Muscle of leg (tissue), 16 donors: ENCODE results near the gene GRAMD4. TPM values are rescaled to one million over a fixed set of nuclear protein-coding genes. Genes with fewer than 3 reads are reported as not detected.
A peak's percentile ranks its signal among the peaks of the same experiment; 100 is the strongest.

Source experiments
- DNase-seq: peaks from one replicate; pipeline ENCODE4 v3.0.0; 2013
- H3K27ac ChIP-seq: one replicate; pipeline ENCODE4 v1.5.1; 2013; ENCODE audit warnings: mild to moderate bottlenecking, low read length, control low read depth
- H3K27me3 ChIP-seq: one replicate; pipeline ENCODE4 v1.6.1; 2013; ENCODE audit warnings: low read length; ENCODE audit not compliant: control insufficient read depth, insufficient read depth
- H3K36me3 ChIP-seq: one replicate; pipeline ENCODE4 v1.6.1; 2013; ENCODE audit warnings: low read length; ENCODE audit not compliant: control insufficient read depth, insufficient read depth
- H3K4me1 ChIP-seq: one replicate; pipeline ENCODE4 v1.6.1; 2013; ENCODE audit warnings: low read length; ENCODE audit not compliant: control insufficient read depth, insufficient read depth
- H3K4me3 ChIP-seq: one replicate; pipeline ENCODE4 v1.5.1; 2013; ENCODE audit warnings: low read length, control low read depth
- H3K9me3 ChIP-seq: replicated peaks from 2 replicates; pipeline ENCODE4 v1.6.1; 2013; ENCODE audit warnings: low read depth, low read length; ENCODE audit not compliant: control insufficient read depth
- WGBS: methylation state at CpG from one replicate; pipeline ENCODE4 v1.1.5; 2013; ENCODE audit warnings: missing lambda C conversion rate; ENCODE audit not compliant: insufficient coverage; 5-methylcytosine and 5-hydroxymethylcytosine counted together
- long read RNA-seq, 11 donors: transcript quantifications; one replicate each; lab custom pipeline, GENCODE V29; 2026
- polyA plus RNA-seq, 8 donors: library from polyadenylated mRNA; unstranded; fragments of 120-200 nt; gene quantifications; one replicate each; pipeline versions ENCODE4 v1.2.1 to v1.2.3, GENCODE V29; 2013; ENCODE audit warnings: inconsistent platforms in 1 of 8, low replicate concordance in 1 of 8; ENCODE audit not compliant: insufficient read length in 8 of 8, insufficient read depth in 1 of 8
- total RNA-seq: library from RNA; stranded (reverse); fragments of 120-200 nt; gene quantifications from one replicate; pipeline ENCODE4 v1.2.4, GENCODE V29; 2013

GRAMD4 gene, protein sequence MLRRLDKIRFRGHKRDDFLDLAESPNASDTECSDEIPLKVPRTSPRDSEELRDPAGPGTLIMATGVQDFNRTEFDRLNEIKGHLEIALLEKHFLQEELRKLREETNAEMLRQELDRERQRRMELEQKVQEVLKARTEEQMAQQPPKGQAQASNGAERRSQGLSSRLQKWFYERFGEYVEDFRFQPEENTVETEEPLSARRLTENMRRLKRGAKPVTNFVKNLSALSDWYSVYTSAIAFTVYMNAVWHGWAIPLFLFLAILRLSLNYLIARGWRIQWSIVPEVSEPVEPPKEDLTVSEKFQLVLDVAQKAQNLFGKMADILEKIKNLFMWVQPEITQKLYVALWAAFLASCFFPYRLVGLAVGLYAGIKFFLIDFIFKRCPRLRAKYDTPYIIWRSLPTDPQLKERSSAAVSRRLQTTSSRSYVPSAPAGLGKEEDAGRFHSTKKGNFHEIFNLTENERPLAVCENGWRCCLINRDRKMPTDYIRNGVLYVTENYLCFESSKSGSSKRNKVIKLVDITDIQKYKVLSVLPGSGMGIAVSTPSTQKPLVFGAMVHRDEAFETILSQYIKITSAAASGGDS
- total RNA-seq (19.9 TPM), polyA plus RNA-seq (10 to 100 TPM; 10.5 to 18.5 (median 13.9) TPM)
- long read RNA-seq, donor 1: 0 reads
- long read RNA-seq, donor 2: 0 reads
- long read RNA-seq, donor 3, full-length matches to known transcripts: 2 of 2 reads
- long read RNA-seq, donor 3, partial matches to known transcripts: 0 of 2 reads
- long read RNA-seq, donor 3, other reads (novel, unspliced or antisense): 0 of 2 reads
- long read RNA-seq, donor 4: 0 reads
- long read RNA-seq, donor 5, partial matches to known transcripts: 5 of 13 reads
- long read RNA-seq, donor 5, other reads (novel, unspliced or antisense): 8 of 13 reads
- long read RNA-seq, donor 6: 0 reads
- long read RNA-seq, donor 7: 0 reads
- long read RNA-seq, donor 8: 0 reads
- long read RNA-seq, donor 9: 0 reads
- long read RNA-seq, donor 10: 0 reads
- long read RNA-seq, donor 11: 0 reads

GRCh38 chr22:46619830-46620501 is at the start of gene GRAMD4:
GRAMD4 (plus strand) TSS chr22:46620386; CDS start chr22:46626800, 6,414 bp downstream.
- peaks cover 49% of the 10 kb centered on the region for H3K4me1 ChIP-seq
- no peaks in the 10 kb centered on the region for H3K36me3 ChIP-seq
- no peak within 1 kb of the TSS for H3K4me3 ChIP-seq
- no peaks in the 10 kb centered on the region for H3K9me3 ChIP-seq
- no peaks in the 10 kb centered on the region for H3K27me3 ChIP-seq
- 10% methylated on average over 17 of the region's 20 CpGs for WGBS
- peak; percentile 89 for DNase-seq
- H3K27ac ChIP-seq: peak within 1 kb of the TSS; percentile 35

DNA sequence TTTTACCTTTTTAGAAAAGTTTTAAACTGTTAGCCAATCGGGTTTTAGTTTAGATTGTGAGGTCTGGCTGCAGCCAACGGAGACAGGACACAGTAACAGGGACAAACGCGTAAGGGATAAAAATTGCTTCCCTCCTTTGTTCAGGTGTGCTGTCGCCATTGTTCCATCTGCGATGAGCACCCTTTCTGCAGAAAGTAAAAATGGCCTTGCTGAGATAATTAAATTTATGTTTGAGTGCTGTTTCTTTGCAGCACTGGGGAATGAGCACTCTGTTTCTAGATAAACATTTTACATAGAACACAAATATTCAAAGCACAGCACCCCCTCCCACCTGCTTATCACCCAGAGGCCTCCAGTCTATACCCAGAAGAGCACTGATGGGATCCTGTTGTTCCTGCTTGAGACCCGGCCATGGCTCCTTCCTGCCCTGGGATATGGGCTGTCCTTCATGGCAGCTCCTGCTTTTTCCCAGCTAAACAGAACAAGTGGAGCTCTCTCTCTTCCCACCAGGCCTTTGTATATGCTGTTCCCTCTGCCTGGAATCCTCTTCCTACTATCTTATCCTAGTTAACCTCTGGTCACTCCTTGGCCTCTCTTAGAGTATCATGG is 48.4 kb upstream of the GRAMD4 start:
- no peak for DNase-seq
- Histone ChIP-seq H3K9me3 (peaks cover 6% of the 10 kb centered on the region), H3K4me1 (peaks cover 7% of the 10 kb centered on the region), H3K36me3 (no peaks in the 10 kb centered on the region), H3K27ac (no peak overlapping the region), H3K4me3 (no peak overlapping the region), H3K27me3 (no peaks in the 10 kb centered on the region)
- 50% methylated on average over 2 of the region's 7 CpGs for WGBS

DNA sequence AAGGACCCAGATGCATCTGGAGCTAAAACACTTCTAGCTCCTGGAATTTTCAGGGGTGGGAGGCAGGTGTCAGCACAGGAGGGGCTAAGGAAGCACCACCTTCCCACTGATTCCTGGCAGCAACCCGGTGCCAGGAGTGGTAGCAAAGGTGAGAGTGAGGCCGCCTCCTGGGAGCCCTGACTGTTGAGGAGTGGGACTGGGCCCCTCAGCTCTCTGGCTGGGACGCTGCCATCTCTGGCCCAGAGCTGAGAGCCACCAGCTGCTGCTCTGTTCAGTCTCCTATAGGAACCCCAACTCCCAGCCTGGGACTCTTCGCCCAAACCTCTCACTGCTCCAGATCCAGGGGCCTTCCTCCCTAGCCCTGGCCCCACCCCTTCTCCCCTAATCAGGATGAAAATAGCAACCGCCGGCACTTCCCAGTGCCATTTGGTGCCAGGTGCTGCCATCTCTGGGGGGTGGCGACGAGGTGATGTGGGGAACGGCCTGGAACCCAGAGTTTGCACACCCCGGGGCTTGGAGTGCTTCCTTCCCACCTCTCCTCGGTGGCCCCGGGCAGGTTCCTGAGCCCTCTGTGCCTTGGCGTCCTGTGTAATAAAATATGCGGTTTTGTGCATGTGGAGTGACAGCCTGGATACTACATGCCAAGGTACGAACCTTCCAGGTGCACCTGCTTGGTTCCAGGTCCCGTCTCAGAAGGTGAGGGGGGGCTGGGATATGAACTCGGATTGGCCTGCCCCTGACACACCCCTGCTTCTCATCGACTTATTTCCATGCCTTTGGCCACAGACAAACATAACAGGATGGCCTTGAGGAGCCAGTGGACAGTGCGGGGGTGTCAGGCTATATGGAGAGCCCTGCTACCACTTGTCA is 47.0 kb upstream of the GRAMD4 start:
- Histone ChIP-seq H3K27me3 (no peaks in the 10 kb centered on the region), H3K4me1 (peaks cover 14% of the 10 kb centered on the region), H3K4me3 (no peak overlapping the region), H3K9me3 (peaks cover 6% of the 10 kb centered on the region), H3K27ac (no peak overlapping the region), H3K36me3 (no peaks in the 10 kb centered on the region)
- no peak for DNase-seq
- 83% methylated on average over 6 of the region's 19 CpGs for WGBS

GRCh38 chr22:46573781-46574437 is 46.3 kb upstream of the GRAMD4 start:
- H3K4me1 ChIP-seq: peaks cover 22% of the 10 kb centered on the region

GRCh38 chr22:46574438-46574992 is 45.7 kb upstream of the GRAMD4 start:
- Histone ChIP-seq H3K36me3 (no peaks in the 10 kb centered on the region), H3K27ac (no peak overlapping the region), H3K4me3 (no peak overlapping the region), H3K4me1 (peaks cover 27% of the 10 kb centered on the region), H3K9me3 (peaks cover 6% of the 10 kb centered on the region), H3K27me3 (no peaks in the 10 kb centered on the region)
- no peak for DNase-seq
- 78% methylated on average over 15 of the region's 15 CpGs for WGBS

More at GRCh38 chr22:46573781-46574437, 46.3 kb upstream of the GRAMD4 start:
- Histone ChIP-seq H3K9me3 (peaks cover 6% of the 10 kb centered on the region), H3K27me3 (no peaks in the 10 kb centered on the region), H3K4me3 (no peak overlapping the region), H3K36me3 (no peaks in the 10 kb centered on the region), H3K27ac (no peak overlapping the region)
- no peak for DNase-seq
- WGBS: 76% methylated on average over 14 of the region's 18 CpGs

DNA sequence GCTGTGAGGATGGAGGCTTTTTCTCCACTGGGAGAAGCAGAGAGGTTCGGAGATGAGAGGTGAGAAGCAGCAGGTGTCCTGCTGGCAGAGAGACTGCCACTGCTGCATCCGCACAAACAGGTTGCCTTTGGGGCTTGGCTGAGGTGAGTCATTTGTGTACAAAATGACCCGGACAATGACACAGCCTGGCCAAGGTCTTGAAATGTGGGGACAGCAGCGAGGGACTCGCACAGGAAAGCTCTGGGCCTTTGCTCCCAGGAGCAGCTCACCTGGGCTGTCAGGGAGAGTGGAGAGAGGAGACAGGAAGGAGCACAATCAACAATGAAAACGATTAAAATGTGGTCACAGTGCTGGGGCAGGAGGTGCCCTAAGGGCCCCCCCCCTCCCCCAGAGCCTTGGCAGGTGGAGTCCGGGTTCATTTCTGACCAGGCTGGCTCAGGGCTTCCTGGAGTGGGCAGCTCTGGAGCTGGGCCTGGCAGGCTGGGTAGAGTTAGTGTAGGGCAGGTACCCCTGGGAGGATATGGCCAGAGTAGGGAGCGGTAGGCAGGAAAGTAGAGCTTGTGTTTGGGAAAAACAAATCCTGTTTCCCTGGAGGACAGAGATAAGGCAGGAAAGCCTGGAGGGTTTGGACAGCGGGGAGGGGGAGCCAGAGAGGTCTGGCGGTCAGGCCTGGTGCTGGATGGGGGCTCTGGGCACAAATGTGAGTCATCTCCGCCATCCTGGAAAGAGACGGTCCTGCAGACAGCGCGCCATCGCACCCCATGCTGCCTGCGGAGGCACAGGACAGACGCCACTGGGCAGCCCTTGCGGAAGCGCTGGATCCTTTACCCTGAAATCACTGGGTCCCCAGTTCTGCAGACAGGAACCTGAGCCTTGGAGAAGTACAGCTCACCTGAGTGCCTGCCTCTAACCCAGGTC is 44.9 kb upstream of the GRAMD4 start:
- no peak overlapping the region for H3K4me3 ChIP-seq
- H3K4me1 ChIP-seq: peaks cover 33% of the 10 kb centered on the region
- H3K27ac ChIP-seq: no peak overlapping the region
- H3K27me3 ChIP-seq: no peaks in the 10 kb centered on the region
- no peaks in the 10 kb centered on the region for H3K36me3 ChIP-seq
- H3K9me3 ChIP-seq: peaks cover 6% of the 10 kb centered on the region
- WGBS: 73% methylated on average over 16 of the region's 19 CpGs
- no peak for DNase-seq

DNA sequence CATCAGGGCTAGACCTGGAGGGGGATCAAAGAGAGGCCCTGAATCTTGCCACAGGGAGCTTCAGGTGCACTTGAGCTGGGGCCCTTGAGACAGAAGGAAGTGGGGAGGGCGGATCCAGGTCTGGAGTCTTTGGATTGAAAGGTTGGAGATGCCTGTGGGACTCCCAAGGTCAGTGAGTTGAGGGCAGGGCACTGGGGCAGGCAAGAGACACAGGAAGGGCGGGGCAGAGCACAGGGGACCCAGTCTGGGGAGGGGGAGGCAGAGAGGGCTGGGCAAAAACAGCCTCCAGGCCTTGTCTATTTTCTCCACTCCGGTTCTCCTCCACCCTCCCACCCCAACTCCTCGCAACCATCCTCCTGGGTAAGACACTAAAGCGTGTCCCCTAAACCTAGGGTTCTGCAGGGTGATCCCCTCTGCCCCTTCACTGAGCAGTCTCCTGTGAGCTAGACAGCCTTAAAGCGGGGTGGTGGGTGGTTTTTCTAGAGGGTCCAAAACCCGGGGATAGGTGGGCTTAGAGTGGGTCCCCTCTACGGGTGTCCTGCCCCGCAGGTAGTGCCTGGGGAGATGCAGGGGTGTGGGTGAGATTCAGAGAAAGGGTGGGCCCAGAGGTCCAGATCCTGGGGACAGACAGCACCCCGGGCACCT is 44.2 kb upstream of the GRAMD4 start:
- Histone ChIP-seq H3K4me1 (peaks cover 36% of the 10 kb centered on the region), H3K27me3 (no peaks in the 10 kb centered on the region), H3K27ac (no peak overlapping the region), H3K4me3 (peak overlapping the region; percentile 28), H3K36me3 (no peaks in the 10 kb centered on the region), H3K9me3 (peaks cover 6% of the 10 kb centered on the region)
- DNase-seq: no peak
- 30% methylated on average over 6 of the region's 10 CpGs for WGBS
